MM.1S (cell line): Measurements from ENCODE around the gene DEFB123.

Source experiments
- EZH2 ChIP-seq: fragments of 300-600 bp; sonication (generic); optimal IDR thresholded peaks from 2 replicates; pipeline ENCODE3; 2017; ENCODE audit warnings: low read depth, mild to moderate bottlenecking, antibody characterized with exemption, low read length, mixed read lengths
- EZH2phosphoT487 ChIP-seq: fragments of 300-600 bp; sonication (generic); IDR thresholded peaks from 2 replicates; pipeline ENCODE4 v1.6.1; 2018; ENCODE audit warnings: antibody characterized with exemption, low read length
- TF ChIP-seq, protein P1 (sequence below): fragments of 300-600 bp; sonication (generic); IDR thresholded peaks from 2 replicates; pipeline ENCODE4 v1.5.1; 2016; ENCODE audit warnings: antibody characterized with exemption, low read length, mixed read lengths

DNA sequence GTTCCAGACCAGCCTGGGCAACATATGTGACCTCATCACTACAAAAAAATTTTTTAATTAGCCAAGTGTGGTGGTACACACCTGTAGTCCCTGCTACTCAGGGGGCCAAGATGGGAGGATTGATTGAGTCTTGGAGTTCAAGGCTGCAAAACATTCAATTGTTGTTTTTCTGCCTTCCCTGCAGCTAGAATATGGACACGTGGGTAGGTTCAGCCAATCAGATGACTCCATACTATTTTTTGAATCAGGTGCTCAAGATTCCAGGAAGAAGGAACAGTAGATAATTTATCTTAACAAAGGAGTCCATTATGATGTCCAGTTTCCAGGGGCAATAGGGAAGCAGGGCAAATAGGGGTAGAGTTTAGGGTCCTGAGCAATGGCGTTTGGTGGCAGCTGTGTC lies 47.6 kb upstream of the DEFB123 start:
- TF ChIP-seq, protein P1, sequence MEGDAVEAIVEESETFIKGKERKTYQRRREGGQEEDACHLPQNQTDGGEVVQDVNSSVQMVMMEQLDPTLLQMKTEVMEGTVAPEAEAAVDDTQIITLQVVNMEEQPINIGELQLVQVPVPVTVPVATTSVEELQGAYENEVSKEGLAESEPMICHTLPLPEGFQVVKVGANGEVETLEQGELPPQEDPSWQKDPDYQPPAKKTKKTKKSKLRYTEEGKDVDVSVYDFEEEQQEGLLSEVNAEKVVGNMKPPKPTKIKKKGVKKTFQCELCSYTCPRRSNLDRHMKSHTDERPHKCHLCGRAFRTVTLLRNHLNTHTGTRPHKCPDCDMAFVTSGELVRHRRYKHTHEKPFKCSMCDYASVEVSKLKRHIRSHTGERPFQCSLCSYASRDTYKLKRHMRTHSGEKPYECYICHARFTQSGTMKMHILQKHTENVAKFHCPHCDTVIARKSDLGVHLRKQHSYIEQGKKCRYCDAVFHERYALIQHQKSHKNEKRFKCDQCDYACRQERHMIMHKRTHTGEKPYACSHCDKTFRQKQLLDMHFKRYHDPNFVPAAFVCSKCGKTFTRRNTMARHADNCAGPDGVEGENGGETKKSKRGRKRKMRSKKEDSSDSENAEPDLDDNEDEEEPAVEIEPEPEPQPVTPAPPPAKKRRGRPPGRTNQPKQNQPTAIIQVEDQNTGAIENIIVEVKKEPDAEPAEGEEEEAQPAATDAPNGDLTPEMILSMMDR: no peak
- TF ChIP-seq EZH2 (no peak), EZH2phosphoT487 (no peak)
